Measurements from ENCODE around the gene TUBB3.

Gene TUBB3

GRCh38 chr16:89946515-89946914, 23.4 kb downstream of the TUBB3 start:
- Histone ChIP-seq H4K20me1 (ENCODE audit: insufficient read depth, low read length) (no peaks in the 10 kb centered on the region), H2AFZ (ENCODE audit: low read length) (no peak overlapping the region), H3F3A (ENCODE audit: insufficient read depth, low read length) (no peaks in the 10 kb centered on the region), H3K9me3 (replicated peaks; ENCODE audit: insufficient read depth, low read length) (no peaks in the 10 kb centered on the region), H3K27me3 (replicated peaks; ENCODE audit: insufficient read depth, low read length) (no peaks in the 10 kb centered on the region), H3K27ac (ENCODE audit: low read length) (no peak overlapping the region), H3K36me3 (replicated peaks; ENCODE audit: insufficient read depth, low read length) (no peaks in the 10 kb centered on the region), H3K79me2 (ENCODE audit: low read length) (0 out of 2 replicates have a peak, but pooled peaks cover 3% of the 10 kb centered on the region), H3K4me1 (ENCODE audit: low read length) (no peaks in the 10 kb centered on the region), H3K9me2 (replicated peaks; ENCODE audit: insufficient read depth, low read length) (no peaks in the 10 kb centered on the region), H3K9ac (ENCODE audit: low read length) (no peak overlapping the region), H3K4me2 (ENCODE audit: low read depth, low read length) (no peak overlapping the region), H3K4me3 (ENCODE audit: low read length) (no peak overlapping the region)
- TF ChIP-seq CTCF (IDR thresholded peaks at IDR 0.05; ENCODE audit: low read length): no peak
- TF ChIP-seq EZH2phosphoT487 (IDR thresholded peaks at IDR 0.05; ENCODE audit: low read length): no peak
- TF ChIP-seq EZH2 (optimal IDR thresholded peaks at IDR 0.05; ENCODE audit: low read depth, low read length): no peak
- no peak for DNase-seq

- no peaks in the 10 kb centered on the region for H4K20me1 ChIP-seq (ENCODE audit: insufficient read depth, low read length)
- H3K4me2 ChIP-seq (ENCODE audit: low read depth, low read length): peak overlapping the region; percentile 63; the same call in 1 of the 2 replicates
- H3K79me2 ChIP-seq (ENCODE audit: low read length): 0 out of 2 replicates have a peak, but pooled peaks cover 3% of the 10 kb centered on the region
- H3K27me3 ChIP-seq (replicated peaks; ENCODE audit: insufficient read depth, low read length): no peaks in the 10 kb centered on the region
- DNase-seq: no peak
- no peaks in the 10 kb centered on the region for H3F3A ChIP-seq (ENCODE audit: insufficient read depth, low read length)
- H2AFZ ChIP-seq (ENCODE audit: low read length): no peak overlapping the region
- no peaks in the 10 kb centered on the region for H3K9me3 ChIP-seq (replicated peaks; ENCODE audit: insufficient read depth, low read length)
- no peaks in the 10 kb centered on the region for H3K4me1 ChIP-seq (ENCODE audit: low read length)
- H3K9ac ChIP-seq (ENCODE audit: low read length): no peak overlapping the region; the same call in 1 of the 2 replicates
- peak overlapping the region; percentile 54; the same call in 1 of the 2 replicates for H3K4me3 ChIP-seq (ENCODE audit: low read length)
- H3K36me3 ChIP-seq (replicated peaks; ENCODE audit: insufficient read depth, low read length): no peaks in the 10 kb centered on the region
- H3K27ac ChIP-seq (ENCODE audit: low read length): no peak overlapping the region
- TF ChIP-seq CTCF (IDR thresholded peaks at IDR 0.05; ENCODE audit: low read length) (no peak), EZH2phosphoT487 (IDR thresholded peaks at IDR 0.05; ENCODE audit: low read length) (no peak), EZH2 (optimal IDR thresholded peaks at IDR 0.05; ENCODE audit: low read depth, low read length) (no peak)
- H3K9me2 ChIP-seq (replicated peaks; ENCODE audit: insufficient read depth, low read length): no peaks in the 10 kb centered on the region
Observed at GRCh38 chr16:89949121-89949742, 26.1 kb downstream of the TUBB3 start.

GRCh38 chr16:89949756-89950155, 26.6 kb downstream of the TUBB3 start:
- no peaks in the 10 kb centered on the region for H3K27me3 ChIP-seq (replicated peaks; ENCODE audit: insufficient read depth, low read length)
- 0 out of 2 replicates have a peak, but pooled peaks cover 3% of the 10 kb centered on the region for H3K79me2 ChIP-seq (ENCODE audit: low read length)
- no peaks in the 10 kb centered on the region for H3K36me3 ChIP-seq (replicated peaks; ENCODE audit: insufficient read depth, low read length)
- H3K9me3 ChIP-seq (replicated peaks; ENCODE audit: insufficient read depth, low read length): no peaks in the 10 kb centered on the region
- H4K20me1 ChIP-seq (ENCODE audit: insufficient read depth, low read length): no peaks in the 10 kb centered on the region
- no peak overlapping the region for H3K27ac ChIP-seq (ENCODE audit: low read length)
- TF ChIP-seq EZH2phosphoT487 (IDR thresholded peaks at IDR 0.05; ENCODE audit: low read length) (no peak), EZH2 (optimal IDR thresholded peaks at IDR 0.05; ENCODE audit: low read depth, low read length) (no peak), CTCF (IDR thresholded peaks at IDR 0.05; ENCODE audit: low read length) (no peak)
- no peaks in the 10 kb centered on the region for H3K9me2 ChIP-seq (replicated peaks; ENCODE audit: insufficient read depth, low read length)
- DNase-seq: no peak
- H3F3A ChIP-seq (ENCODE audit: insufficient read depth, low read length): no peaks in the 10 kb centered on the region
- no peak overlapping the region for H2AFZ ChIP-seq (ENCODE audit: low read length)
- no peak overlapping the region for H3K9ac ChIP-seq (ENCODE audit: low read length)
- H3K4me1 ChIP-seq (ENCODE audit: low read length): no peaks in the 10 kb centered on the region
- no peak overlapping the region for H3K4me3 ChIP-seq (ENCODE audit: low read length)
- H3K4me2 ChIP-seq (ENCODE audit: low read depth, low read length): peak overlapping the region; percentile 63; the same call in 1 of the 2 replicates
